ENCODE results near the gene LAGE3. TPM values are rescaled to one million over a fixed set of nuclear protein-coding genes. Genes with fewer than 3 reads are reported as not detected.

LAGE3 gene
- total and polyA plus RNA-seq, 10 of the 15 experiments (the other 5 are each of a cell fraction or from before 2014, with no cell fraction given), result 5.3 to 63.7 (median 19.7) TPM

GRCh38 chrX:154470914-154471568 lies 8.0 kb downstream of the LAGE3 start (continued):
- TF ChIP-seq DPF2 (IDR thresholded peaks at IDR 0.05), result no peak
- TF ChIP-seq NR2C2 (IDR thresholded peaks at IDR 0.05; ENCODE audit: borderline replicate concordance, control insufficient read depth, insufficient read length, low read depth), result no peak
- no peak for TF ChIP-seq CTCF (IDR thresholded peaks at IDR 0.05 in 2 of 3, conservative IDR thresholded peaks at IDR 0.05 in 1 of 3; ENCODE audit: control insufficient read depth in 2 of 3, extremely low read depth in 1 of 3, insufficient read depth in 1 of 3, low read depth in 3 of 3, low read length in 3 of 3)
- no peak for TF ChIP-seq CEBPZ (IDR thresholded peaks at IDR 0.05; ENCODE audit: low read depth, low read length)
- no peak for TF ChIP-seq ATF2 (IDR thresholded peaks at IDR 0.05; ENCODE audit: low read length)
- TF ChIP-seq MLLT1 (IDR thresholded peaks at IDR 0.05), result no peak

All from GM12878 (cell line).